Central memory CD8-positive, alpha-beta T cell (primary cell): ENCODE measurements around the gene CGREF1.

Experiments used
- ATAC-seq: fragments of 150-1000 bp; cut with Tn5 transposase; replicated peaks from 2 replicates; pipeline ENCODE4 v1.10.0; 2022; ENCODE audit warnings: mild to moderate bottlenecking, moderate FRiP score, moderate number of reproducible peaks; ENCODE audit not compliant: poor library complexity, severe bottlenecking; ENCODE audit errors: extremely low read depth
- DNase-seq, 2 donors: peaks; one replicate each; pipeline ENCODE4 v3.0.0; 2021; ENCODE audit warnings: low spot score in 2 of 2
- H3K27ac Mint-ChIP-seq: one replicate; pipeline ENCODE4 v1.8.0; 2022; ENCODE audit warnings: low read depth, mild to moderate bottlenecking, moderate library complexity, mixed read lengths
- H3K27me3 Mint-ChIP-seq: one replicate; pipeline ENCODE4 v1.8.0; 2022; ENCODE audit warnings: mixed read lengths
- H3K36me3 Mint-ChIP-seq: one replicate; pipeline ENCODE4 v1.8.0; 2022; ENCODE audit warnings: mild to moderate bottlenecking, moderate library complexity, mixed read lengths; ENCODE audit not compliant: insufficient read depth
- H3K4me1 Mint-ChIP-seq: one replicate; pipeline ENCODE4 v1.8.0; 2022; ENCODE audit warnings: mixed read lengths
- H3K4me3 Mint-ChIP-seq: one replicate; pipeline ENCODE4 v1.8.0; 2022; ENCODE audit warnings: mild to moderate bottlenecking, moderate library complexity, mixed read lengths
- H3K9me3 Mint-ChIP-seq: one replicate; pipeline ENCODE4 v1.8.0; 2022; ENCODE audit warnings: mixed read lengths

The CGREF1 gene

DNA sequence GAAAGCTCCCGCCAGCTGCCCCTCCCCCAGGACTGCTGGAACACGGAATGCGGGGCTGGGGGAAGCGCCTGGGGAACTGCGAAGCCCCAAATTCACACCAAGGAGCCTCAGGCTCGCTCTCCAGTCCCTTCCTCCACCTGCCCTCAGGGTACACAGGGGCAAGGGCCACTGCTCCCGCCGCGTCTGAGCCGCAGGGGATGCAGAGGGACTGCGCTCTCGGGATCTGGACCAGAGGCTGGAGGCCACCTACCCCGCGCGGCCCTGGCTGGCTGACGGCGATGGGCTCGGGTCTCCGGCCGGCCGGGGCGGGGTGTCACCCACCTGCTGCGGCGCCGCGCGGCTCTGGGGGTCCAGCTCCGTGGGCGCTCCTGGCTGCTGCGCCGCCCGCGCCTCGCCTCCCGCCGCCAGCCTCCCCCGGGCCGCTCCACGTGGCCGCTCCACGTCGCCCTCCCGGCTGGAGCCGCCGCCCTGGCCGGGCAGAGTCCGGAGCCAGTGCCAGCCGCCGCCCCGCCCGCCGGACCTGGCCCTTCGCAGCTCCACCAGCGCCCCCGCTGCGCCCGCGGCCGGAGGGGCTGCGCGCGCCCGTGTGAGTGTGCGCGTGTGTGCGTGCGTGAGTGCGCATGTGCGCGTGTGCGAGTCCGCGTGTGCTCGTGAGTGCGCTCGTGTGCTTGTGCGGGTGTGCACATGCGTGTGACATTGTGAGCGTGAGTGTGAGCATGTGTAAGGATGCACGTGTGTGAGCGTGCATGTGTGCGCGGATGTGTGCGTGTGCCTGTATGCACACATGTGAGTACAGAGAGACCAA is at the start of gene CGREF1:
Gene CGREF1 (minus strand): TSS at position 604 of the 805 bp plus-strand sequence. CDS start 14,762 bp downstream, outside the sequence.
- no peak for ATAC-seq
- Mint-ChIP-seq H3K27ac (no peak within 1 kb of the TSS), H3K9me3 (no peaks in the 10 kb centered on the region), H3K27me3 (peaks cover 50% of the 10 kb centered on the region), H3K4me3 (peak within 1 kb of the TSS; percentile 58), H3K36me3 (peaks cover 8% of the 10 kb centered on the region), H3K4me1 (peaks cover 12% of the 10 kb centered on the region)
- DNase-seq, result no peak

- Mint-ChIP-seq H3K36me3 (peaks cover 1% of the 10 kb centered on the region), H3K27me3 (no peaks in the 10 kb centered on the region), H3K27ac (no peak overlapping the region), H3K4me1 (no peaks in the 10 kb centered on the region), H3K9me3 (no peaks in the 10 kb centered on the region), H3K4me3 (no peak overlapping the region)
- ATAC-seq, result no peak
- no peak for DNase-seq
These were observed 46.2 kb upstream of the CGREF1 start for GRCh38 chr2:27164960-27165763.

DNA sequence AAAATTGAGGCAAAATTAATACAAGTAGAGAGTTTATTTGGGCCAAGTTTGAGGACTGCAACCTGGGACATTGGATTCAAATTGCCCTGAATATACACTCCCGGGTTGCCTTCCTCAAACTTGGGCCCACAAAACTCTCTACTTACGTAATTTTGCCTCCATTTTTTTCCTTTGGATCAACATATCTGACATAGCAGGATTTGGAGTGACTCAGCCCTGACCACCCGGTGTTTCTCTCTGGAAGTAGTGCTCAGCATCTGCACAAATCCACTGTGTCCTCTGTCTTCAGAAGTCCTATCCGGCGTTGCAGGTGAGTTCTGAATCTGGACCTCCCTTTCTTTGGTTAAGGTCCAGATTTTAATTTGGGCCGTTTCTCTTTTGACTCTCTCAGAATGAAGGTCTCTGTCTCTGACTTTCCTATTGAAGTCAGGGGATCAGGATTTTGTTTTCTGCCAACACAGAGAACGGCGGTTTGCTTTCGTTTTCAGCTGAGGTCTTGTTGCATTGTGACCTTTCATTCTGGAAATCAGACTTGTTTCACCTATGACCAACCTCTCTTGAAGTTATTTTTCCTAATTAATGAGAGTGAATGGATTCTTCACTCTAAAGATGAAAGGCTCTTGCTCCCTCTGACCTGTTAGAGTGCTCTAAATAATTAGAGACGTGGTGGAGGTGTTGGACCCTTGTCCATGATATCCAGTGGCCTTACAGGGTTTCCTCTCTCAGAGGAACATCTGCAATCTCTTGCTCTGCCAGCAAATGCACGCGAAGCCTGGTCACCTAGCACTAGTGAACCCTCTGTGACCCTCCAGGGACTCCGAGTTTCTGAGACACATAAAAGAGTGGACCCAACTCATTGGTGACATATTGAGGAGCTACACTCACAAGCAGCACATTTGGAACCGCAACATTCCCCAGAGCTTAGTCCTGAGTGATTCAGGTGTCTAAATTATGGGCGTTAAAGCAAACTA is 43.5 kb upstream of the CGREF1 start:
- no peak overlapping the region for H3K4me3 Mint-ChIP-seq
- no peak for ATAC-seq
- no peak overlapping the region for H3K27ac Mint-ChIP-seq
- no peak for DNase-seq
- H3K27me3 Mint-ChIP-seq, result peaks cover 8% of the 10 kb centered on the region
- peaks cover 1% of the 10 kb centered on the region for H3K36me3 Mint-ChIP-seq
- H3K4me1 Mint-ChIP-seq, result no peaks in the 10 kb centered on the region
- H3K9me3 Mint-ChIP-seq, result no peaks in the 10 kb centered on the region

GRCh38 chr2:27160191-27160590 is 41.3 kb upstream of the CGREF1 start:
- Mint-ChIP-seq H3K27me3 (peaks cover 8% of the 10 kb centered on the region), H3K4me1 (no peaks in the 10 kb centered on the region), H3K9me3 (no peaks in the 10 kb centered on the region), H3K4me3 (no peak overlapping the region), H3K36me3 (peaks cover 1% of the 10 kb centered on the region), H3K27ac (no peak overlapping the region)
- DNase-seq (no peak), ATAC-seq (no peak)

DNA sequence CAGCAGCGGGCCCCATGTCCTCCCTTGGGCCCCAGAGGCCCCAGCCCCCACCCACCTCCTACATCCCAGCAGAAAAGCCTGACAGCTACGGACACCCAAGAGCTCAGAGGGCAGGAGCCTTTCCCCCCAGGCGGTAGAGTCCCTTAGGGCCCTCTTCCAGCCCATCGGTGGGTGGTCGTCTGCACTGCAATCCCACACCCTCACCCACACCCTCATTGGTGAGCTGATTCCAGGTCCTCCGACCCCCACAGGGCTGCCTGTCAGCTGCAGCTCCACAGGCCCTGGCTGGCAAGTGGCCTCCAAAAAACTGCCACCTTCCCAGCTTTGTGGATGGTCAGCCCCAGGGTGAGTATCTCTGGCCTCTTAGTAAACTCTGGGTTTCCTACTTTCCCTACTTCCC is 40.3 kb upstream of the CGREF1 start:
- DNase-seq, result no peak
- H3K27me3 Mint-ChIP-seq, result peaks cover 17% of the 10 kb centered on the region
- H3K36me3 Mint-ChIP-seq, result no peaks in the 10 kb centered on the region
- H3K27ac Mint-ChIP-seq, result no peak overlapping the region
- no peak for ATAC-seq
- no peaks in the 10 kb centered on the region for H3K9me3 Mint-ChIP-seq
- H3K4me3 Mint-ChIP-seq, result no peak overlapping the region
- no peaks in the 10 kb centered on the region for H3K4me1 Mint-ChIP-seq

GRCh38 chr2:27158468-27158867 is 39.5 kb upstream of the CGREF1 start:
- Mint-ChIP-seq H3K36me3 (no peaks in the 10 kb centered on the region), H3K27ac (no peak overlapping the region), H3K9me3 (no peaks in the 10 kb centered on the region), H3K4me1 (no peaks in the 10 kb centered on the region), H3K27me3 (peaks cover 22% of the 10 kb centered on the region), H3K4me3 (no peak overlapping the region)
- ATAC-seq (no peak), DNase-seq (no peak)

DNA sequence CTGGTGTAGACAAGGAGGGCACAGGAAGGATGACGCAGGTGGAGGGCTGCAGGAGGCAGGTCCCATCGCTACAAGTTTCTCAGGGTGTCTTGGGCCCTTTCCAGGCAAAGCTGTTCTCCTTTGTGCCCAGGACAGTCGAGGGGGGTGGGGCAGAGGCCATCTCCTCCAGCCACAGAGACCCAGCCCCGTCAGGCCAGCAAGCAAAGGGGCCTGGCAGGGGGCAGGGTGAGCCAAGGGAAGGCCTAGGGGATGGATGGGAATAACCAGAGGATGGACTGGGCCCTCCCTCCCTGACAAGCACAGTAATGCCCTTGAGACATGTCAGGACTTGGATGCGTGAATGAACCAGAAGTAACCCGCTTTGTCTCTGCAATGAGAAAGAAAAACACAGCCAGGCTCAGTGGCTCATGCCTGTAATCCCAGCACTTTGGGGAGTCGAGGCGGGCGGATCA is 36.2 kb upstream of the CGREF1 start:
- H3K36me3 Mint-ChIP-seq, result no peaks in the 10 kb centered on the region
- H3K27me3 Mint-ChIP-seq, result peaks cover 29% of the 10 kb centered on the region
- H3K4me1 Mint-ChIP-seq, result no peaks in the 10 kb centered on the region
- DNase-seq, result no peak
- H3K27ac Mint-ChIP-seq, result no peak overlapping the region
- H3K4me3 Mint-ChIP-seq, result no peak overlapping the region
- no peak for ATAC-seq
- H3K9me3 Mint-ChIP-seq, result no peaks in the 10 kb centered on the region

GRCh38 chr2:27154488-27154887 is 35.6 kb upstream of the CGREF1 start:
- ATAC-seq (no peak), DNase-seq (no peak)
- peaks cover 29% of the 10 kb centered on the region for H3K27me3 Mint-ChIP-seq
- H3K4me3 Mint-ChIP-seq, result no peak overlapping the region
- H3K4me1 Mint-ChIP-seq, result no peaks in the 10 kb centered on the region
- H3K36me3 Mint-ChIP-seq, result no peaks in the 10 kb centered on the region
- H3K9me3 Mint-ChIP-seq, result no peaks in the 10 kb centered on the region
- H3K27ac Mint-ChIP-seq, result no peak overlapping the region

- no peak overlapping the region for H3K4me3 Mint-ChIP-seq
- H3K27ac Mint-ChIP-seq, result no peak overlapping the region
- DNase-seq (no peak), ATAC-seq (no peak)
- peaks cover 30% of the 10 kb centered on the region for H3K27me3 Mint-ChIP-seq
- H3K9me3 Mint-ChIP-seq, result no peaks in the 10 kb centered on the region
- no peaks in the 10 kb centered on the region for H3K36me3 Mint-ChIP-seq
- no peaks in the 10 kb centered on the region for H3K4me1 Mint-ChIP-seq
These were observed 34.0 kb upstream of the CGREF1 start for GRCh38 chr2:27152796-27153464.

DNA sequence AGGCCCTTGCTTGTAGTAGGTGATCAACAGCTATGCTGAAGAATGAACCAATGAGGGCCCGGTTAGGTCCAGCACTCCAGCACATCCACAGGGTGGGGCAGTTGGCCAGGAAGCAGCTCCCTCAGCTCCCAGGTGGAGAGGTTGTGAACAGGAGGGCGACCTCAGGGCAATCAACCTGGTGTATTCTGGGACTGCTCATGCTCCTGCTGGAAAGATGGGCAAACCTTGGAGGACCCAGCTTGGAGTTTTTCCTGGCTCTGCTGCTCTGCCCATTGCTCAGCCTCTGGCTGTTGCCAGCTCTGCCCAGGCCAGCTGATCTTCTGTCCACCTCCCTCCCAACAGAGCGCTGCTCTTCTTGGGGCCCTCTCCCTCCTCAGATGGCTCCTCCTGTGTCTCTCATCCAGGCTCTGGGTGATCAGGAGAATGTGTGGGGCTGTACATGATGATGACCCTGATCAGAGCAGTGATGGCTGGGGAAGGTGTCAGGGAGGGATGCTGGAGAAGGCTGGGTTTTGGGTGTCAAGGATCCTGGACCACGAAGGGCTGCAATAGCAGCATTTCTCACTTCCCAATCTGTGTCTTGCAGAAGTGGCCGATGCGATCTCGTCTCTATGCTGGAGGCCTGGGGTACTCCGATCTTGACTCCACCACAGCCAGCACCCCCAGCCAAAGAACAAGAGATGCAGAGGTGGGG is 33.3 kb upstream of the CGREF1 start:
- no peaks in the 10 kb centered on the region for H3K9me3 Mint-ChIP-seq
- DNase-seq (no peak), ATAC-seq (no peak)
- H3K4me3 Mint-ChIP-seq, result no peak overlapping the region
- no peak overlapping the region for H3K27ac Mint-ChIP-seq
- H3K36me3 Mint-ChIP-seq, result no peaks in the 10 kb centered on the region
- no peaks in the 10 kb centered on the region for H3K4me1 Mint-ChIP-seq
- H3K27me3 Mint-ChIP-seq, result peaks cover 37% of the 10 kb centered on the region

DNA sequence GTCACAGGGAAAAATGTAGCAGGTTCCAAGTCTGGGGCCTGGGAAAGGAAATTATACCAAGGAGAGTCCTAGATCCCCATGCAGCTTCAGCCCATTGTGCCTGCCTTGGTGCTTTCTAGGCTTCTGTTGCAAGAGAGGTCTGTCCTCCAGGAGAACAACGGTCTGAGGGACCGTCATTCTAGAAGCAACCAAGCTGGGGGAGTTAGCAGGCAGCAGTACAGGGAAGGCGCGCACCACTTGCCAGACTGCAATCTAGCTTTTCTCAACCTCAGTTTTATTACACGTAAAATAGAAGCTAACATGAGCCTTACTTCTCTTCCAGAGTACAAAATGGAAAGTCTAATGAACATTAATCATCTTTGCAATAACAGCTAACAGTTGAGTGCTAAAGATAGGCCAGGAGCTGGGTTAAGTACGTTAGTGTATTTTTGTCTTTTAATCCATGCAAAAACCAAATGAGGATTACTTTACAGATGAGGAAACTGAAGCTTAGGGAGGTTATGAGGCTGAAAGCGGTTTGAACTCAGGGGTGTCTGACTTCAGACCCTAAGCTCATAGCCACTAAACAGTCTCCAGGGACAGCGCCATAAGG is 31.8 kb upstream of the CGREF1 start:
- no peaks in the 10 kb centered on the region for H3K36me3 Mint-ChIP-seq
- H3K4me3 Mint-ChIP-seq, result no peak overlapping the region
- DNase-seq, result no peak
- ATAC-seq, result no peak
- H3K4me1 Mint-ChIP-seq, result no peaks in the 10 kb centered on the region
- peaks cover 52% of the 10 kb centered on the region for H3K27me3 Mint-ChIP-seq
- H3K9me3 Mint-ChIP-seq, result no peaks in the 10 kb centered on the region
- H3K27ac Mint-ChIP-seq, result no peak overlapping the region
